ENCODE measurements around the gene L1CAM.

Gene L1CAM

GRCh38 chrX:153861733-153862310 lies 24.2 kb downstream of the L1CAM start:
- DNase-seq = no peak

GRCh38 chrX:153861151-153861550 lies 24.8 kb downstream of the L1CAM start:
- no peak for DNase-seq

GRCh38 chrX:153857348-153857903 lies 28.5 kb downstream of the L1CAM start:
- DNase-seq = no peak

GRCh38 chrX:153854702-153855101 lies 31.3 kb downstream of the L1CAM start:
- DNase-seq = no peak

- no peak for DNase-seq
Measured at GRCh38 chrX:153853902-153854267, 32.1 kb downstream of the L1CAM start.

GRCh38 chrX:153853180-153853901 lies 32.6 kb downstream of the L1CAM start:
- DNase-seq = no peak

- no peak for DNase-seq
Measured at GRCh38 chrX:153851981-153852380, 34.0 kb downstream of the L1CAM start.

- DNase-seq = no peak
Measured at GRCh38 chrX:153848325-153848724, 37.6 kb downstream of the L1CAM start.

GRCh38 chrX:153845842-153846241 lies 40.1 kb downstream of the L1CAM start:
- DNase-seq = no peak

- no peak for DNase-seq
Measured at GRCh38 chrX:153845195-153845594, 40.8 kb downstream of the L1CAM start.

- DNase-seq = no peak
Measured at GRCh38 chrX:153844509-153845082, 41.4 kb downstream of the L1CAM start.

GRCh38 chrX:153836921-153837320 lies 49.1 kb downstream of the L1CAM start:
- DNase-seq = no peak

GRCh38 chrX:153832728-153833127 lies 53.2 kb downstream of the L1CAM start:
- DNase-seq = no peak

- DNase-seq = no peak
Measured at GRCh38 chrX:153831429-153832150, 54.4 kb downstream of the L1CAM start.

- no peak for DNase-seq
Measured at GRCh38 chrX:153830640-153831428, 55.1 kb downstream of the L1CAM start.

GRCh38 chrX:153829799-153830639 lies 56.0 kb downstream of the L1CAM start, which contains the start of gene PDZD4:
Gene PDZD4, minus strand, starts transcription at chrX:153830544. Its CDS starts 246 bp downstream, at chrX:153830298.
- DNase-seq = no peak

- no peak for DNase-seq
Measured at GRCh38 chrX:153829549-153829798, 56.5 kb downstream of the L1CAM start.

- no peak for DNase-seq
Measured at GRCh38 chrX:153828723-153829548, 57.0 kb downstream of the L1CAM start.

- DNase-seq = no peak
Measured at GRCh38 chrX:153828308-153828707, 57.7 kb downstream of the L1CAM start.

- no peak for DNase-seq
Measured at GRCh38 chrX:153827903-153828302, 58.1 kb downstream of the L1CAM start.

GRCh38 chrX:153827016-153827415 lies 59.0 kb downstream of the L1CAM start:
- no peak for DNase-seq

All from stimulated activated CD4-positive, alpha-beta T cell treated with anti-CD3 and anti-CD28 coated beads, Interleukin-2, amount 100 ng/mL, for 24 hours (primary cell).